GM19463 (cell line): ENCODE measurements around the gene TNFAIP1.
A peak's percentile ranks its signal among the peaks of the same experiment; 100 is the strongest.

ENCODE experiments used
- ATAC-seq: cut with Tn5 transposase; IDR thresholded peaks from one replicate; pipeline ENCODE4 v1.9.1; 2021; ENCODE audit warnings: mild to moderate bottlenecking, moderate library complexity; ENCODE audit not compliant: unreplicated experiment

The TNFAIP1 gene

DNA sequence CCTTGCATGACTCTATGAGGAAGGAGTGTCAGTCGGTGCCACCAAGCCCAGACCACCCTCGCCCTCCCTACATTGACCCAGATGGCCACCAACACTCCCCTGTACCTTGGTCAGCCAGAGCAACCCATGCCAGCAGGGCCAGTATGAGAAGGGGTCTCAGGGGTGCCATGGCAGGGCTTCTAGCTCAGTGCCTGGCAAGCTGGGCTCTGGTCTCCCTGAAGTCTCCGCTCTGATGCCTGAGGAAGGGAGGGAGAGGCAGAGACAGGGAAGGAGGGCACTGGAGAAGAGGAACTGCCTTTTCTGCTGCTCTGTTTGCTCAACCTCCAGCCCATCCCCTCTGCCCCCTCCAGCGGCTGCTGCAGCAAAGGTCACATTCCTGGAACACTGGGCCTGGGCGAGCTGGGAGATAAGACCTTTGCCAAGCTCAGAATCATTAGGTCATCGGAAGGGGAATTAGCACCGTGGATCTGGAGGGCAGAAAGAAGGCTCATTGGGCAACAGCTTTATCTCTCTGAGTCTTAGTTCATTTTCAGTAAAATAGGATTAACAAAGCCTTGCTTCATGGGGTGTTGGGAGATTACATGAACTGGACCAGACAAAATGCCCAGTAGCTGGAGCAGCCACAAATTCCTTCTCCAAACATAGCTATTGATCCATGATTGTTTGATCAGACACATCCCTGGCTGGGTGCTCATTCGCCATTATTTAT lies 34.6 kb downstream of the TNFAIP1 start, which contains the start of gene VTN:
VTN (minus strand) TSS at position 273 of the 709 bp plus-strand sequence; CDS start at position 169, 104 bp downstream.
- ATAC-seq: no peak

DNA sequence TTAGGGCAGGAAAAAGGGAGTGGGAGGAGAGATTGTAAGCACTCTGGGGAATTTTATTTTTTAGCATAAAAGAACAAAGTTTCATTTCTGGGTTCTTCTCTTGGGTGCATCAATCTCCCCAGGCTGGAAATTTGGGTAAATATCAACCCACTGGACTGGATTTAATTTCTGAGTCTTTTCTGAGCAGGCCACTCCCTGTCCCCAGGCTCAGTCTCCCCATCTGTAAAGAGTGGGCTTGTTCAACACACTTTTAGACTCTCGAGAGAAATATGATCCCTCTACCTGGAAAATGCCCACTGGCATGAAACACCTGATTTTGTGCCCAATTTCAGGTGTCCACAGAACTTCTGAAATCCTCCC lies 35.2 kb downstream of the TNFAIP1 start:
- no peak for ATAC-seq

DNA sequence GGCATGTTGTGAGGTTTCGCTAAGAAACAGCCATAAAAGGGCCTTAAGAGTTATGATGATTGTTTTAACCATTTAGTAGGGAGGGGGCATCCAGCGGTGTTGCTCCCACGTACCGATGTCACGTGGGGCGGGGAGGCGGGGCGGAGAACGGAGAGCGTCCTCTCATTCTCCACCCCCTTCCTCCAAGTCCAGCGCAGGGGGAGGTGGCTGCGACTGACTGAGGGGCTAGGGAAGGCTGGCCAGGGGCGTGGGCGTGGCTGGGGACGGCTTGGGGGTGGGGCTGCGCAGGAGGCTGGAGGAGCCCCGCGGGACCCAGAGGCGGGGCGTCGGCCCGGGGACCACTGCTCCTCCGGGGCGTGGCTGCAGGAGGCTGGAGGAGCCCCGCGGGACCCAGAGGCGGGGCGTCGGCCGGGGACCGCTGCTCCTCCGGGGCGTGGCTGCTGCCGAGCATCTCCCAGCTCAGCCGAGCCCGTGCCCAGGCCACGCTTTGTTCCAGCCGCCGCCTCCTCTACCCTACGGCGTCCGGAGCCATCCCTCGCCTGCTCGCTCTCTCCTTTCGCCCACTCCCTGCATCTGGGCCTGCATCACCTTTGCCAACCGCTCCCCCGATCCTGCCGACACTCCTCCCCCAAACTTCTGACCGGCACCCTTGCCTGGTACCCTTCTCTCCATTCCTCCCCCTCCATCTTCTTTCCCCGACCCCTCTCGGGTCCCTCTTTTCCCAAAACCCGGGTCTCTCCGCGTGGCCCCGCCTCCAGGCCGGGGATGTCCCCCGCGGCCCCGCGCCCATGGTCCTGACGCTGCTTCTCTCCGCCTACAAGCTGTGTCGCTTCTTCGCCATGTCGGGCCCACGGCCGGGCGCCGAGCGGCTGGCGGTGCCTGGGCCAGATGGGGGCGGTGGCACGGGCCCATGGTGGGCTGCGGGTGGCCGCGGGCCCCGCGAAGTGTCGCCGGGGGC lies 36.0 kb downstream of the TNFAIP1 start, which contains the start of gene SARM1:
SARM1 (plus strand) TSS at position 450 of the 958 bp plus-strand sequence; CDS start at position 789, 339 bp downstream.
- peak; percentile 75 for ATAC-seq

DNA sequence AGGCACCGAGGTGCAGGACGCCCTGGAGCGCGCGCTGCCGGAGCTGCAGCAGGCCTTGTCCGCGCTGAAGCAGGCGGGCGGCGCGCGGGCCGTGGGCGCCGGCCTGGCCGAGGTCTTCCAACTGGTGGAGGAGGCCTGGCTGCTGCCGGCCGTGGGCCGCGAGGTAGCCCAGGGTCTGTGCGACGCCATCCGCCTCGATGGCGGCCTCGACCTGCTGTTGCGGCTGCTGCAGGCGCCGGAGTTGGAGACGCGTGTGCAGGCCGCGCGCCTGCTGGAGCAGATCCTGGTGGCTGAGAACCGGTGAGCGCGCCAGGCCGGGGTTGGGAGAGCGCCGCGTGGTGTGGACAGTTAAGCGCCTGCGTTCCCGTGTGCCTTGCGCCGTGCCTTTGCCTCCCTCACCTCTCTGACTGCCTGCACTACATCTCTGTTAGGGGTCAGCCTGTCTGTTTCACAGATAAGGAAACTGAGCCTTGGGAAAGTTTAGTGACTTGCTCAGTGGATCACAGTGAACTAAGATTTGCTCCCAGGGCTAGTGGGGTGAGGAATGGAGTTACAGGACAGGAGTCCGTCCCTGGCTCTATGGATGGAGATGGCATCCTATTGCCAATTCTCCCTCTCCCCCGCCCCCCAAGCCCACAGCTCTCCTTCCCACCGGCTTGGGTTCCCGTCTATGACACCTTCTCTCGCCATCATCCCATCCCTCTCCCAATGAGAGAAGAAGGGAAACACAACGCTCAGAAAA lies 36.8 kb downstream of the TNFAIP1 start:
- ATAC-seq: peak; percentile 21

DNA sequence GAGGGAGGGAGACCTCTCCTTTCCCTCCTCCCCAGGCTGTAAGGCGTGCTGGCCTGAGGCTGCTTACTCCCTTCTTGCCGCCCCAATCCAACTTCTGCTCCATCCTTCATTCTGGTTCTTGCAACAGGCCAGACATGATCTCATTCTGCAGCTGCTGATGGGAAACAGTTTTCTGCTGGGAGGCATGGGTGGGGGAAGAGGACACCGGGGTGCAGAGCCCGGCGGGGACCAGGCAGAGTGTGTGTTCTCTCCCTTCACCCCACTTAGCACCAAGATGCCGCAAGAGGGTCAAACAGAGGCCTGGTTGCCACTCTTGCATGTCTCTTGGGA lies 37.3 kb downstream of the TNFAIP1 start:
- ATAC-seq: no peak

DNA sequence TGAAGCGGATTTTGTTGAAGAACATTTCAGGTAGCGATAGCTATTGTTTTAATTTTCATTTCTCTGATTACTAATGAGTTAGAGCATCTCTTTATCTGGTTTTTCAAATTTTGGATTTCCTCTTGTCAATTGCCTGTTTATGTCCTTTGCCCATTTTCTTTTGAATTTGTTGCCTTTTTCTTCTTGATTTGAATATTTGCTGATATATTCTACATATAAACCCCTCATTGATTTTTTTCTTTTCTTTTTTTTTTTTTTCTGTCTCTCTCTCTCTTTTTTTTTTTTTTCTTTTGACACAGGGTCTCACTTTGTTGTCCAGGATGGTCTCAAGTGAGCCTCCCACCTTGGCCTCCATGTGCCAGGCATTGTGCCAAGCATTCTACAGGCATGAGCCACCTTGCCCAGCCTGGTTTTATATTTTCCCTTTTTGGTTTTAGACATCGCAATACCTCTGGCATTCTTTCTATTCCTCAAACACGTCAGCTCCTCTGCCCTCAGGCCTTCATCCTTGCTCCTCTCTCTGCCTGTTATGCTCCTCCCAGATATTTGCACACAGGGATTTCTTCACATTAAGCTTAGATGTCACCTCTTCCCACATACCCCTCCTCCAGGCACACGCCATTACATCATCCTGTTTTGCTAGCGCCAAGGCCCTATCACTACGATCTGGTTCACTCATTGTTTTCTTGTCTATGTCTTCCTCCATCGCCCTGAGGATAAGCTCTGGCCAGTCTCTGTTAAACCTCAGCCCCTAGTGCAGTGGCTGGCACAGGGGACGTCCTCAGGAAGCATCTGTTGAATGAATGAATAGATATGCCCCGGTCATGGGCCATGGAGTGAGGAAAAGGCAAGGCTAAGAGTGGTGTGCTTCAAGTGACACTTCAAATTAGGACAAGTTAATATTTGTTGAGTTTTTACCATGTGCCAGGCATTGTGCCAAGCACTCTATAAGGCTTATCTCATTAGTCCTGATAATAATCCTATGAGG lies 44.5 kb downstream of the TNFAIP1 start:
- ATAC-seq: no peak

DNA sequence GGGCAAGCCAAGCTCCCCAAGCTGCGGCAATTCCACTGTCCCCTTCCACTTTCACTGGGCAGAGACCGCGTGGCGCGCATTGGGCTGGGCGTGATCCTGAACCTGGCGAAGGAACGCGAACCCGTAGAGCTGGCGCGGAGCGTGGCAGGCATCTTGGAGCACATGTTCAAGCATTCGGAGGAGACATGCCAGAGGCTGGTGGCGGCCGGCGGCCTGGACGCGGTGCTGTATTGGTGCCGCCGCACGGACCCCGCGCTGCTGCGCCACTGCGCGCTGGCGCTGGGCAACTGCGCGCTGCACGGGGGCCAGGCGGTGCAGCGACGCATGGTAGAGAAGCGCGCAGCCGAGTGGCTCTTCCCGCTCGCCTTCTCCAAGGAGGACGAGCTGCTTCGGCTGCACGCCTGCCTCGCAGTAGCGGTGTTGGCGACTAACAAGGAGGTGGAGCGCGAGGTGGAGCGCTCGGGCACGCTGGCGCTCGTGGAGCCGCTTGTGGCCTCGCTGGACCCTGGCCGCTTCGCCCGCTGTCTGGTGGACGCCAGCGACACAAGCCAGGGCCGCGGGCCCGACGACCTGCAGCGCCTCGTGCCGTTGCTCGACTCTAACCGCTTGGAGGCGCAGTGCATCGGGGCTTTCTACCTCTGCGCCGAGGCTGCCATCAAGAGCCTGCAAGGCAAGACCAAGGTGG lies 45.7 kb downstream of the TNFAIP1 start:
- no peak for ATAC-seq

DNA sequence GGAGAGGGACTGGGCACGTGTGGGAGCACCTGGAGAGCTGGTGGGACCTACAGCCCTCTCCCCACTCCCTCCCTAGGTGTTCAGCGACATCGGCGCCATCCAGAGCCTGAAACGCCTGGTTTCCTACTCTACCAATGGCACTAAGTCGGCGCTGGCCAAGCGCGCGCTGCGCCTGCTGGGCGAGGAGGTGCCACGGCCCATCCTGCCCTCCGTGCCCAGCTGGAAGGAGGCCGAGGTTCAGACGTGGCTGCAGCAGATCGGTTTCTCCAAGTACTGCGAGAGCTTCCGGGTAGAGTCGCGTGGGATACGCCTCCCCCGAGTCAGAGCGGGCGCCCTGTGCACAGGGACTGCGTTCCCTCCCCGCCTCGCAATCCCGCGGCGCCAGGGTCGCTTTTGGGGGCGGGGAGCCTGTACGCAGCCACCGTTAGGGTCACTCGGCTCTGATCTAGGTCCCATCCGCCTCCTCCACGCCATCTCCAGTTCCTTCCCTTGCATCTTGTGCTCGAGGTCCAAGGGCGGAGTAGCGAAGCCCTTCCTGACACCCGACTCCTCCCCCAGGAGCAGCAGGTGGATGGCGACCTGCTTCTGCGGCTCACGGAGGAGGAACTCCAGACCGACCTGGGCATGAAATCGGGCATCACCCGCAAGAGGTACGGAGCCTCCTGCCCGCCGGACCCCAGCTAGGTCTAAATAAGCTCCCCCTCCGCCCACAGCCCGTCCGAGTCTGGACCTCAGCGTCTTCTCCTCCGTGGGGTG lies 48.9 kb downstream of the TNFAIP1 start:
- peak; percentile 79 for ATAC-seq

DNA sequence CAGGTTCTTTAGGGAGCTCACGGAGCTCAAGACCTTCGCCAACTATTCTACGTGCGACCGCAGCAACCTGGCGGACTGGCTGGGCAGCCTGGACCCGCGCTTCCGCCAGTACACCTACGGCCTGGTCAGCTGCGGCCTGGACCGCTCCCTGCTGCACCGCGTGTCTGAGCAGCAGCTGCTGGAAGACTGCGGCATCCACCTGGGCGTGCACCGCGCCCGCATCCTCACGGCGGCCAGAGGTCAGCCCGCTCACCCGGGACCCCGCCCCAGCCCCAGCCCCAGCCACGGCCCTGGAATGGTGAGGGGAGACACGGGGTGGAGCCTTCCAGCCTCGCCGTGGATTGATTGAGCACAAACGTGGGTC lies 49.5 kb downstream of the TNFAIP1 start:
- ATAC-seq: peak; percentile 29

DNA sequence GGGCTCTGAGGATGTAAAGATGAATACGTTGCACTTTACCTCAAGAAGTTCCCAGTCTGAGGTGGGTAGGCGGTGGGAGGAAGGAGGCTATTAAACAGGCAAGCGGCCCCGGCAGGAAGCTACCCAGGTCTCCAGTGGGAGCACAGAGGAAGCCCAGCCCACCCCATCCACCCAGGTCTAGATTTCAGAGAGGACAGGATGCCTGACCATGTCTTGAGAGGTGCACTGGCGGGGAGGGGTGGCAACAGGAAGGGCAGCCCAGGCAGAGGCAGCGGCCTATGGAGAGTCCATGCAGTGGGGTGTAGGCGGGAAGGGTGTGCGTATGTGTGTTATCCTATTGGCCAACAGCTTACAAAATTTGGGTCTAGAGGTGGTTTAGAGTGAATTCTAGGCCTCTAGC lies 49.8 kb downstream of the TNFAIP1 start:
- no peak for ATAC-seq

DNA sequence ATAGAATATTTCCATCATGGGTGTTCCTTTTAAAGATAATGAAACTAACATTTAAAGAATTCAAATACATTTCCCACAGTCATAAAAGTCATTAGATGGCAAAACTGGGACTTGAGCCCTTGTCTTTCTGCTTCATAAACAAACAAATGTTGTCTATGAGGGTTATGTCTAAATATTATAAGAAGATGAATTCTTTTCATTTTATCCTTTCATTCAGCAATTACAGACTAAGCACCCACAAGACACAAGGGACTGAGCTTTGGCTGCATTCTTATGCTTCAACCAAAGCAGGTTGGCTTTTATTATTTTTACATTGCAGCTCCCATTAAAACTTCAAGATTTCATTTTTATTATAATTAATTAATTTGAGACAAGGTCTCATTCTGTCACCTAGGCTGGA lies 50.8 kb downstream of the TNFAIP1 start:
- no peak for ATAC-seq

DNA sequence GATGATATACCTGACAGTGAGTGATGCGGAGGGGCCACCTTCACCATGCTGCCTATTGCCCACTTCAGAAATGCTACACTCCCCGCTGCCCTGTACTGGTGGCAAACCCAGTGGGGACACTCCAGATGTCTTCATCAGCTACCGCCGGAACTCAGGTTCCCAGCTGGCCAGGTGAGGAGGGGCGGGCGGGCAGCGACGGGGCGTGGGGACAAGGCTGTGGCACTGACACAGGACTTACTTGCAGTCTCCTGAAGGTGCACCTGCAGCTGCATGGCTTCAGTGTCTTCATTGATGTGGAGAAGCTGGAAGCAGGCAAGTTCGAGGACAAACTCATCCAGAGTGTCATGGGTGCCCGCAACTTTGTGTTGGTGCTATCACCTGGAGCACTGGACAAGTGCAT lies 52.5 kb downstream of the TNFAIP1 start:
- ATAC-seq: no peak

DNA sequence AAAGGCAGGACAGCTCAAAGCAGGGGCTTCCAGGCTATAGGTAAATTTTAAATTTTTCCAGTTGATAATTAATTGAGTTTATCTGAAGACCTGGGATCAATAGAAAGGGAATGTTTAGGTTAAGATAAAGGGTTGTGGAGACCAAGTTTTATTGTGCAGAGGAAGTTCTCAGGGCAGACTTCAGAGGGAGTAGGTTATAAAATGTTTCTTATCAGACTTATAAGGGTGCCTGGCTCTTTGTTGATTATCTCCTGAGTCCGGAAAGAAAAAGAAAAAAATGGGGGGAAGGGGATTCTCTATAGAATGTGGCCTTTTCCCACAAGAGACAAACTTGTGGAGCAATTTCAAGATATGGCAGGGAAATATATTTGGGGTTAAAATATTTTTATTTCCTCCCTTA lies 54.6 kb downstream of the TNFAIP1 start:
- ATAC-seq: no peak

DNA sequence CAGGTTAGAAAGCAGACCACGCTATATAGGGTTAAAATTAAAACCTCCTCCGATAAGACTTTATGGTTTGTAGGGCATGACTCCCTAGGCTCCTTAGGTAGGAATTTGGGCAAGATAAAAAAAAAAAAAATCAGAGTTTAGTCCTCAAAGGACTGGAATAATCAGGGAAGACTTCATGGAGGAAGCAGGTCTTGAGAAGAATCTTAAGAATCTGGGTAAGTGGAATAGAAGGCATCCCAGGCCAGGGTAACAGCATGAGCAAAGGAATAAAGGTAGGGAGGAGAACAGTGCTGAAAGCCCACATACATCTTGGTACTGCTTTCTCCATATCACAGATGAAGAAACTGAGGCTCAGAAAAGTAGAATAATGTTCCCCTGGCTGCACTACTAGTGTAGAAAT lies 55.0 kb downstream of the TNFAIP1 start:
- ATAC-seq: no peak

DNA sequence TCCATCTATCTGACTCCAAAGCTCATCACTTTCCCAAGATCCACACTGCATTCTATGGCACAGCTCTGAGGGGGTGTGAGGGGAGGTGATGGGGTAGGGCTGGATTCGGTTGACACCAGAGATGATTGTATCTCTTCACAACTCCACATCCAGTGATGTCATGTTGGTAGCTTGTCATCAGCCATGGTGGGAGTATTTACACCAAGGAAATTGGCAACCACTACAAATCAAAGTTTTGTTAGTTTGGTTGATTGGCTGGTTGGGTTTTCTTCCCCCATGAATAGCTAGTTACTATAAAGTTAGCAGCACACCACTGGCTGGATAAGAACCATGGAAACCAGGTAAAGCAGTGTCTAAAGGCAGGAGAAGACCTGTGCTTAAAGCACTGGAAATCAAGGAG lies 55.4 kb downstream of the TNFAIP1 start:
- no peak for ATAC-seq

DNA sequence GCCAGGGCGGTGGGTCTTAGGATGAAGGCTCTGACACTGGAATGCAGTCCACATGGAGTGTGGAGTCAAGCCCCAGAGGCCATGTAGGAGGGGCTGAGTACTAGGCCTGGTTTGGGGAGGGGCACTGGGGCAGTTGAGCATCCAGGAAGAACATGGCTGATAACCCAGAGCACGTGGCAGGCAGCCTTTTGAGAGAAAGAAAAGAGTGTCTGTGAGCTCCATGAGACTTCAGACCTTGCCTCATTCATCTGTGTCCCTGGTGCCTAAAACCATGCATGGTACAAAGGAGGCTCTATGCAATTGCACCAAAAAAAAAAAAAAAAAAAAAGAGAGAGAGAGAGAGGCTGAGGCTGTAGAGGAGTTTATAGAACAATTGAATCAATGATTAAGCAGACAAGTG lies 55.8 kb downstream of the TNFAIP1 start:
- no peak for ATAC-seq

DNA sequence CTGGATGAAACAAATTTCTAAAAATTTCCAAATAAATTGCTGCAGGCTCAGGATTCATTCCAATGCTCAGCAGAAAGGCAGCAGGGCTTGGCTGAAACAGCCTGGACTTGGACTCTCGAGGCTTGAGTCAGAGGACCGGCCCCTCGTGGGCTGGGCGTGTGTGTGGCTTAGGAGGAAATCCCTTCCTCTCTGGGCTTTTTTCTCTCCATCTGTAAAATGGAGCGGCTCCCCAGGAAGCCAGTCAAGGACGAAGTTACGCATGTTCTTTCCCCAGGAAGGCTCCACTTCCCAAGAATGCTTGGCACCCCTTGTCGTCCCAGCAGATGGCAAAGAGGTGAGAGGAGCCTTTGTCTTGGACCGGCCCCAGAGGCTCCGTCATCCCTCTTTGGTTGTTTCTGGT lies 56.9 kb downstream of the TNFAIP1 start:
- ATAC-seq: no peak

DNA sequence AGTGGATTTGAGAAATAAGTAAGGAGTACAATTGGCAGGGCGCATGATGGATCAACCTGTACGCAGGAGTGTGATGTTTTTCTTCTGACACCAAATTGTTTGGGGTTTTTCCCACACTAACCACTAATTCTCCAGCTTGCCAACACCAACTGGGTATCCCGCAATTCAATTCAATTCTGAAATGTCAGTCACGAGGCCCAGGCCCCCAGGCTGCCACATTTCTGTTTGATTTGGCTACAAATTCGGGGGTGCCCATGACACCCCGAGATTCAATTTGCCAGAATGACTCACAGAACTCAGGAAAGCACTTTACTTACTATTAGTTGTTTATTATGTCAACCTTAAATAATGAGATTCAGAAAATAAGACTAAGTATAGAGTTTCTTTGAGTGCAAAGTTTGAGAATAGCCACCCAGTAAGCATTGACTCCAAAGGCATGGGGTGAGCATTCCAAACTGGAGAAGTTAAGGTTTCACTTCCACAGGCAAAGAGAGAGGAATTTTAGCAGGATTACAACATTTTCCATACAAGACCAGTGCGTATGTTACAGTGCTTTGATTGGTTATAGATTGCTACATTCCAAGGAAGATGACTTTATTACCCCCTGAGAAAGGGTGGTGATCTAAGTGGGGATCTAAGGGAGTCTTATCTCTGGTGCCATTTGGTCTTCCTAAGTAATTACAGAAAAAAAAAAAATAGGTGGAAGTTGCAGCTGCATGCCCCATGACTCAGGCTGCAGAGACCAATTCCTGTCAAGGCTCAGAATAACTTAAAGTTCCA lies 59.0 kb downstream of the TNFAIP1 start:
- no peak for ATAC-seq
